Peyer's patch (tissue), 4 donors: Measurements from ENCODE around the gene PRRX2.

ENCODE experiments used
- POLR2A ChIP-seq, 2 donors: fragments of 450-650 bp; IDR thresholded peaks; one replicate each; pipeline ENCODE4 v1.5.1; 2017; ENCODE audit warnings: antibody characterized with exemption in 2 of 2, mild to moderate bottlenecking in 2 of 2, moderate library complexity in 2 of 2
- TF ChIP-seq, protein P1 (sequence below), 6 experiments: fragments of 450-650 bp in 4 of 6; fragments of 200-600 bp in 2 of 6; sonication (generic) in 1 of 6; IDR thresholded peaks; one replicate each; pipeline ENCODE4 v1.5.1; 2017 to 2019; ENCODE audit warnings: antibody characterized with exemption in 6 of 6, mild to moderate bottlenecking in 3 of 6, moderate library complexity in 1 of 6

DNA sequence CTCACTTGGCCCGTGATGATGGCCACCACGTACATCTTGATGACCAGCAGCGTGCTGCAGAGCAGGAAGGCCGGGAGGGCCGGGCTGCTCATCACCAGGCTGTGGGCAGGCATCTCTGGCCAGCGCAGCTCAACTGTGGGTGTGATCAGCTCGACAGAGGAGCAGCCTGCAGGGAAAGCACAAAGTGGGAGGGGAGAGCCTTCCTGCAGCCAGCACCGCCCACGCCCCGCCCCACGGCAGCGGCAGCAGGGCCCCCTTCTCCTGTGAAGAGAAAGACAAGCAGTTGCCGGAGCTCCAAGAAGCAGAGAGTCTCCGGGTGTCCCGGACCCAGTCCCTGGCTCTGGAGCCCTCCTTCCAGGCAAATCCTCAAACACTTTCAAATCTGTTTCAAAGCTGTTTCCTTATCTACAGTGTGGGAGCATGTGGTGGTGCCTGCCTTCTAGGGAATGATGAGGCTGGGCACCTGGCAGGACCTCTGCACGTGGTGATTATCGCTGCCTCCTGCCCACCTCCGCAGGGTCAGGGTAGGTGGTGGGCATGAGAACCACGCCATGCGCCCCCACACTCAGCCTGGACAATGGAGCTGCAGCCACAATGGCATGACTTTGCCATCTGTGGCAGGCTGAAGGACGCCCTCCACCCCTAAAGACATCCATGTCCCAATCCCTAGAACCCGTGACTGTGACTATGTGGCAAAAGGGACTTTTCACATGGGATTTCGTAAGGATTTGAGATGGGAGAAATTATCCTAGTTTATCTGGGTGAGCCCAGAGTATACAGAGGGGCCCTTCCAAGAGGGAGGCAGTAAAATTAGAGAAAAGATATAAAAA is 87.7 kb downstream of the PRRX2 start, which contains the start of gene PTGES:
- TF ChIP-seq POLR2A (IDR thresholded peaks at IDR 0.05): no peak
- TF ChIP-seq, protein P1, sequence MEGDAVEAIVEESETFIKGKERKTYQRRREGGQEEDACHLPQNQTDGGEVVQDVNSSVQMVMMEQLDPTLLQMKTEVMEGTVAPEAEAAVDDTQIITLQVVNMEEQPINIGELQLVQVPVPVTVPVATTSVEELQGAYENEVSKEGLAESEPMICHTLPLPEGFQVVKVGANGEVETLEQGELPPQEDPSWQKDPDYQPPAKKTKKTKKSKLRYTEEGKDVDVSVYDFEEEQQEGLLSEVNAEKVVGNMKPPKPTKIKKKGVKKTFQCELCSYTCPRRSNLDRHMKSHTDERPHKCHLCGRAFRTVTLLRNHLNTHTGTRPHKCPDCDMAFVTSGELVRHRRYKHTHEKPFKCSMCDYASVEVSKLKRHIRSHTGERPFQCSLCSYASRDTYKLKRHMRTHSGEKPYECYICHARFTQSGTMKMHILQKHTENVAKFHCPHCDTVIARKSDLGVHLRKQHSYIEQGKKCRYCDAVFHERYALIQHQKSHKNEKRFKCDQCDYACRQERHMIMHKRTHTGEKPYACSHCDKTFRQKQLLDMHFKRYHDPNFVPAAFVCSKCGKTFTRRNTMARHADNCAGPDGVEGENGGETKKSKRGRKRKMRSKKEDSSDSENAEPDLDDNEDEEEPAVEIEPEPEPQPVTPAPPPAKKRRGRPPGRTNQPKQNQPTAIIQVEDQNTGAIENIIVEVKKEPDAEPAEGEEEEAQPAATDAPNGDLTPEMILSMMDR (IDR thresholded peaks at IDR 0.05): no peak
